Measurements from ENCODE around the gene SAMD5. TPM values are rescaled to one million over a fixed set of nuclear protein-coding genes. Genes with fewer than 3 reads are reported as not detected.

The SAMD5 gene
- polyA plus RNA-seq, 1 experiment = 3.3 TPM

DNA sequence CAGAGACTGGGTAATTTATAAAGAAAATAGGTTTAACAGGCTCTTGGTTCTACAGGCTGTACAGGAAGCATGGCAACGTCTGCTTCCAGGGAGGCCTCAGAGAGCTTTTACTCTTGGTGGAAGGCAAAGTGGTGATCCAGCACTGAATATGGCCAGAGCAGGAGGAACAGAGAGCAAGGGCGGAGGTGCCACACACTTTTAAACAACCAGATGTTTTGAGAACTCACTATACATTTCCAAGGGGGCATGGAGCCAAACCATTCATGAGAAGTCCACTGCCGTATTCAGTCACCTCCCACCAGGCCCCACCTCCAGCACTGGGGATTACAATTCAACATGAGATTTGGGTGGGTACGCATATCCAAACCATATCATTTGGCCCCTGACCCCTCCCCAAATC is 18.7 kb downstream of the SAMD5 start:
- CTCF ChIA-PET = no interaction called here

DNA sequence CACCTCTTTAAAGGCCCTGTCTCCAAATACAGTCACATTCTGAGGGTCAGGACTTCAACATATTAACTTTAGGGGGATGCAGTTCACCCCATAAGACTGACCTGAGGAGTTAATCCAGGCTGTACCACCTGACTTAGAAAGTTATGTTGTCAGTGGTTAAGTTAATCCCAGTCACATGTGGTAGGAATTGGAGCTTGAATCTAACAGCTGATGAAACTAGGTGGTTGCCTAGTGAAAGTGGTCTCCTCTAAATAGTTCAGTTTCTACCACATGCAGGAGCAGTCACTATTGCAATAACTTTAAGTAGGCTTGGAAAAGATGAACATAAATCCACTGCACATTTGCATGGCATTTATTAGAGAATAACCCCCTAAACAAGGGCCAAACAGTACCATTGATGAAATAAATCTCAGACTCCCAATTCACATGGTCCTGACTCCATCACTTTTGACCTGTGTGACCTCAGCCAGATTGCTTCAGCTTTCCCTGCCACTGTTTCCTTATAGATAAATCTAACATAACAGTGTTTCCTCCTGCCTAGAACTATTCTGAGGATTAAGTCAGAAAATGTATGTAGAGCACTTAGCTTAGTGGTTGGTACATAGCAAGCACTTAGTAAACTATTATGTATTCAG is 20.1 kb downstream of the SAMD5 start:
- Histone ChIP-seq H3K4me3 (ENCODE audit: low read depth, low read length) (no peak overlapping the region), H3K36me3 (ENCODE audit: control insufficient read depth, insufficient read depth, low read length) (no peaks in the 10 kb centered on the region), H3K27me3 (ENCODE audit: control insufficient read depth, insufficient read depth, low read length) (no peaks in the 10 kb centered on the region)
- no peak for DNase-seq (ENCODE audit: low read depth)
- TF ChIP-seq, protein P1, sequence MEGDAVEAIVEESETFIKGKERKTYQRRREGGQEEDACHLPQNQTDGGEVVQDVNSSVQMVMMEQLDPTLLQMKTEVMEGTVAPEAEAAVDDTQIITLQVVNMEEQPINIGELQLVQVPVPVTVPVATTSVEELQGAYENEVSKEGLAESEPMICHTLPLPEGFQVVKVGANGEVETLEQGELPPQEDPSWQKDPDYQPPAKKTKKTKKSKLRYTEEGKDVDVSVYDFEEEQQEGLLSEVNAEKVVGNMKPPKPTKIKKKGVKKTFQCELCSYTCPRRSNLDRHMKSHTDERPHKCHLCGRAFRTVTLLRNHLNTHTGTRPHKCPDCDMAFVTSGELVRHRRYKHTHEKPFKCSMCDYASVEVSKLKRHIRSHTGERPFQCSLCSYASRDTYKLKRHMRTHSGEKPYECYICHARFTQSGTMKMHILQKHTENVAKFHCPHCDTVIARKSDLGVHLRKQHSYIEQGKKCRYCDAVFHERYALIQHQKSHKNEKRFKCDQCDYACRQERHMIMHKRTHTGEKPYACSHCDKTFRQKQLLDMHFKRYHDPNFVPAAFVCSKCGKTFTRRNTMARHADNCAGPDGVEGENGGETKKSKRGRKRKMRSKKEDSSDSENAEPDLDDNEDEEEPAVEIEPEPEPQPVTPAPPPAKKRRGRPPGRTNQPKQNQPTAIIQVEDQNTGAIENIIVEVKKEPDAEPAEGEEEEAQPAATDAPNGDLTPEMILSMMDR (IDR thresholded peaks at IDR 0.05; ENCODE audit: insufficient read depth, low read depth, low read length) = no peak
- ChIA-PET CTCF (no interaction called here), POLR2A (no interaction called here)

More for the DNA sequence above, 18.7 kb downstream of the SAMD5 start:
- no peaks in the 10 kb centered on the region for H3K27me3 ChIP-seq (ENCODE audit: control insufficient read depth, insufficient read depth, low read length)
- no peak for DNase-seq (ENCODE audit: low read depth)
- H3K4me3 ChIP-seq (ENCODE audit: low read depth, low read length) = no peak overlapping the region
- POLR2A ChIA-PET = no interaction called here
- TF ChIP-seq, protein P1 (IDR thresholded peaks at IDR 0.05; ENCODE audit: insufficient read depth, low read depth, low read length) = no peak
- no peaks in the 10 kb centered on the region for H3K36me3 ChIP-seq (ENCODE audit: control insufficient read depth, insufficient read depth, low read length)

DNA sequence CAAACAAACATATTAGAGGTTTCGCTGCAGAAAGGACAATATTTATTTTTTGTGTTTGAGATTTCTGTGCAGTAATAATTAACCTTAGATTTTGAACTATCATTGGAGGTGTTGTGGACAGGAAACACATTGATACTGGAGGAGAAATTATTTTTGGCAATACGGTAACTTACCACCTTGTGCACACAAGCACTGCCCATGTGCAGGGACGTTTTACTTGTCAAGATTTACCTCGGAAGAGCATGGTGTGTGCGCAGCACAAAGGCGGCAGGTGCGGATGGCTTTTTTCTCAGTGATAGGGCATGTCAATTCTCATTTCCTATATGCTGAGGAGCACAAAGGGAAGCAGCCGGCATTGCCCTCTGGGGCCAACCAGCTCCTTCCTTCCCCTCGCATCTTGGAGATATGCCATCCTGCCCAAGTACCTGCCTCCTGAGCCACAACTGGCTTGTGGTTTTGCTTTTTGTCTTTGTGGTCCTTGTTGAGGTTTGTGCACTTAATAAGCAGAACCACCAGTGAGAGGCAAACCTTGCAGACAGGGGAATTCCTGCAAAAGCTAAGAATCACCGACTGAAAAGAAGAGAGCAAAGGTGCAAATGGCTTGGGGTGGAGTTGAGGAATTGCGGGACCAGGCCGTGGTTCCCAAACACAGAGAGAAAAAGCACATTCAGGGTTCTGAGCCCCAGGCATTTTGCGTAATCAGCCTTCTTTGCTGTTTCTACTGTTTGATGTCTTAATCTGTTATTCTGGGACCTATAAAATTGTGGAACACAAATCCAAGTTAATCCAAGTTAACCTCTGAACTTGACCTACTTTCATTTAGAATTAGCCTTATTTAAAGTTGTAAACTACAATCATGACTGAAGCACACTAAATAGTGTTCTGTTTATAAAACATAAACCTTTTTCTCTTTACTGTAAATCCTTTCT is 21.9 kb downstream of the SAMD5 start:
- POLR2A ChIA-PET = no interaction called here
- TF ChIP-seq, protein P1 (IDR thresholded peaks at IDR 0.05; ENCODE audit: insufficient read depth, low read depth, low read length) = no peak
- H3K4me3 ChIP-seq (ENCODE audit: low read depth, low read length) = no peak overlapping the region
- no peaks in the 10 kb centered on the region for H3K27me3 ChIP-seq (ENCODE audit: control insufficient read depth, insufficient read depth, low read length)
- CTCF ChIA-PET = no interaction called here
- H3K36me3 ChIP-seq (ENCODE audit: control insufficient read depth, insufficient read depth, low read length) = no peaks in the 10 kb centered on the region
- DNase-seq (ENCODE audit: low read depth) = no peak

DNA sequence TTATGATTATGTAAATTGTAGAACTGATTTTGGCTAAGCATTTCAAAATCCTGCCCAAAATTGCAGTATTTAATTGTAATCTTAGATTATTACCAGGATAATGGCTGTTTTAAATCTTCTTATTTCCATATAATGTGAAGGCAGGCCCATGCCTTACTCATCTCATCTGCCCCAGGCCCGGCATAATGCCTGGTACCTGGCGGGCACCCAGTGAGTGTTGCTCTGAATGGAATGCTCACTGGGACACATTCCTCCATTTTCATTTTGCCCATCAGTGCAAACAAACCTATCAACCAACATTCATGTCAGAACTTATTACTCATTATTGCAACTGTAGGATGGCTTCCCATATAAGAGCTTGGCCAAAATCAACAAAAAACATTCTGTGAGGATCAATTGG is 22.8 kb downstream of the SAMD5 start:
- TF ChIP-seq, protein P1 (IDR thresholded peaks at IDR 0.05; ENCODE audit: insufficient read depth, low read depth, low read length) = no peak
- POLR2A ChIA-PET = no interaction called here

DNA sequence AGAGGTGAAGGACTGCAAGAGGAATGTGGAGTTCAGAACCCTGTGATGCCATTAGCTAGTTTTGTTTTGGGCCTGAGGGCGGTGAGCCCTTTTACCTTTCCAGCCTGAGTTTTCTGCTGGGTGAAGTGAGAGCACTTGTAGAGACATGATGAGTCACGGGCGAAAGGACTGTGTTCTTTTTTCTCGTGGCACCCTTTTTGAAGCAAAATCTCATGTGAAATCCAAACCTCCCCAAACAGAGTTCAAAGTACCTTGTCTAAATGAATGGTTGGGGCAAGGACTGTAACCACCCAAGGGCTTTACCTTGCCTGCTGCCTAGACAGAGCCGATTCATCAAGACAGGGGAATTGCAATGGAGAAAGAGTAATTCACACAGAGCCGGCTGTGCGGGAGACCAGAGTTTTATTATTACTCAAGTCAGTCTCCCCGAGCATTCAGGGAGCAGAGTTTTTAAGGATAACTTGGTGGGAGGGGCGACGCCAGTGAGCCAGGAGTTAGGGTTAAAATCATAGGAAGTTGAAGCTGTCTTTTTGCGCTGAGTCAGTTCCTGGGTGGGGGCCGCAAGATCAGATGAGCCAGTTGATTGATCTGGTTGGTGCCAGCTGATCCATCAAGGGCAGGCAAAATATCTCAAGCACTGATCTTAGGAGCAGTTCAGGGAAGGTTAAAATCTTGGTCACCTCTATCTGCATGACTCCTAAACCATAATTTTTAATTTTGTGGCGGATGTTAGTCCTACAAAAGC is 25.8 kb downstream of the SAMD5 start:
- ChIA-PET CTCF (no interaction called here), POLR2A (no interaction called here)
- H3K36me3 ChIP-seq (ENCODE audit: control insufficient read depth, insufficient read depth, low read length) = no peaks in the 10 kb centered on the region
- TF ChIP-seq, protein P1 (IDR thresholded peaks at IDR 0.05; ENCODE audit: insufficient read depth, low read depth, low read length) = no peak
- H3K27me3 ChIP-seq (ENCODE audit: control insufficient read depth, insufficient read depth, low read length) = no peaks in the 10 kb centered on the region
- H3K4me3 ChIP-seq (ENCODE audit: low read depth, low read length) = no peak overlapping the region
- no peak for DNase-seq (ENCODE audit: low read depth)

More for the DNA sequence above, 22.8 kb downstream of the SAMD5 start:
- H3K4me3 ChIP-seq (ENCODE audit: low read depth, low read length) = no peak overlapping the region
- H3K27me3 ChIP-seq (ENCODE audit: control insufficient read depth, insufficient read depth, low read length) = no peaks in the 10 kb centered on the region
- CTCF ChIA-PET = no interaction called here
- H3K36me3 ChIP-seq (ENCODE audit: control insufficient read depth, insufficient read depth, low read length) = no peaks in the 10 kb centered on the region
- DNase-seq (ENCODE audit: low read depth) = no peak
